Omental fat pad (tissue), 4 donors: Measurements from ENCODE around the gene ARHGAP33. TPM values are rescaled to one million over a fixed set of nuclear protein-coding genes. Genes with fewer than 3 reads are reported as not detected.

ENCODE experiments used
- ATAC-seq: fragments of 150-250 bp; one replicate; pipeline ENCODE4 v1.9.1; 2016; ENCODE audit warnings: mild to moderate bottlenecking, moderate library complexity; ENCODE audit not compliant: low FRiP score
- DNase-seq: peaks from one replicate; pipeline ENCODE4 v3.0.0-alpha.2; 2019; ENCODE audit warnings: low spot score
- CTCF ChIP-seq, 3 donors: fragments of 450-650 bp; IDR thresholded peaks; one replicate each; pipeline ENCODE4 v1.5.1; 2016 to 2017; ENCODE audit warnings: antibody characterized with exemption in 3 of 3, mild to moderate bottlenecking in 3 of 3, moderate library complexity in 2 of 3
- total RNA-seq, 4 donors: library from RNA; depleted of rRNA; stranded (reverse); fragments of >200 nt; gene quantifications; one replicate each; pipeline ENCODE4 v1.1.0, GENCODE V29; 2016

ARHGAP33 gene
- total RNA-seq, 4 donors from 2014 or later: 0.84 to 9.1 (median 2.5) TPM

DNA sequence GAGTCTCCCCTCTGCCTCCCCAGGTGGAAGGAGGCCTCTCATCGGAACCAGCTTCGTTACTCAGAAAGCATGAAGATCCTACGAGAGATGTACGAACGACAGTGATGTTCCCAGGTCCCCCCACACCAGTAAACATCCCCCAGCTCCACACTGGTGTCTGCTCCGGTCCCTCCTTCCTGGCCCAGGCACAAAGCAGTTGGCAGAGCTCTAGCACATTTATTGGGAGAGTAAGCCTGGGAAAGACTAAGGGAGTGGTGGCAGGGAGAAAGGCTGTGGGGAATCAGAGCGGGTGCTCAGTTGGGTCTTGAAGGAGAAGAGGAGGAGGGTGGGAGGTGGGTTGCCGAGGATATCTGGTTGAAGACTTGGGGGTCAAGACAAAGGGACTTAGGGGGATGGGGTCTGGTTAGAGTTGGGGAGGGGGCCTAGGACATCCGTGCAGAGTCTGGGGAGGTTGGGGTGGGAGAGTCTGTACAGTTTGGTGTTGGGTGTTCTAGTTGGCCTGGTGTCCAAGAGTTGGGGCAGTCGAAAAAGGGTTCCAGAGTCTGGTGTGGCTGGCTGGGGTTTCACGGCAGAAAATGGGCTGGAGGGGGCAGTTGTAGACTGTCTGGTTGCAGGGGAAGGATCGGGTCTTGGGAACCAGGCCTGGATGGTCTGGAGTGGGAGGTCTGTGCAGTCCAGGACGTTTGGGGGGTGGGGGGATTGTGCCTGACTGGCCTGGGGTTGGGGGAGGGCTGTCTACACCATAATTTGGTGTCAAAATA, 20.8 kb upstream of the ARHGAP33 start:
- ATAC-seq (no peak), DNase-seq (no peak)
- no peak for TF ChIP-seq CTCF (IDR thresholded peaks at IDR 0.05)

- DNase-seq (no peak), ATAC-seq (no peak)
- TF ChIP-seq CTCF (IDR thresholded peaks at IDR 0.05): no peak
Observed at GRCh38 chr19:35755131-35755549, 20.2 kb upstream of the ARHGAP33 start.

- ATAC-seq: peak; percentile 33
- peak; percentile 36 for DNase-seq
- TF ChIP-seq CTCF (IDR thresholded peaks at IDR 0.05): no peak
Observed at GRCh38 chr19:35755550-35756376, 19.6 kb upstream of the ARHGAP33 start.

DNA sequence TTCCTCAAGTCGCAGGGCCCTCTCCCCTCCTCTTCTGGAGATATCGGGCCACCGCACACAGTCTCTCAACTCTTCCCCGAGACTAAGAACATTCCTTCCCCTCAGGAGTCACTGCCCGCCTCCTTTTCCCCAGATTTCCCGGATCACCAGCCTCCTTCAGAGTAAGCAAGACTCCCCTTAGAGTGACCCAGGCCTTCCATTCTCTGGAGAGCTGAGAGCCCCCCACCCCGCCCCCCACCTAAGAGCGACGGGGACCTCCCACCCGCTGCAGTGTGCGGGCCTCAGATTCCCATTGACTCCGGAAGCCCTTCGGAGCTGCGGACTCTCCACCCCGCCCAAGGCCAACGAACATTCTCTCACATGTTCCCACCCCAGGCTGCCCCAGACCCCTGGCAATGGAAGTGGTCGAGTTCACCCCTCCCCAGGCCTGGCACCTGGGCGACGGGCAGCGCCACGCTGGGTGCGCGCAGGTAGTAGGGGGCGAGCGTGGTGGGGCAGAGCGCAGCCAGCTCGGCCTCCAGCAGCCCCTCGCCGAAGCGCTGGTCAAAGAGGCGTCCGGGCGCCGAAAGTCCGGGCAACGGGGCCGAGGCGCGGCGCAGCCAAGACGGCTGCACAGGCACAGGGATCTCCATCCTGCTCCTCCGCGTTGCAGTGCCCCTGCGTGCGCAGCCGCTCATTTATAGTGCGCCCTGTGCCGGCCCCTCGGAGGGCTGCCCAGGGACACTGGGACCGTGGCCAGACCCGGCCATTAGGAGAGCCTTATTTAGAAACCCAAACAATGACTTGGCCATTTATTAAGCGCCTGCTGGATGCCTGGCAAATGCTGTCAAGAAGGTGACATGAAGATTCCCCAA, 18.8 kb upstream of the ARHGAP33 start, which contains the start of gene HSPB6:
TSS of gene HSPB6 (minus strand) at position 653 of the 854 bp plus-strand sequence. CDS start at position 632, 21 bp downstream.
- DNase-seq: no peak
- no peak for ATAC-seq
- TF ChIP-seq CTCF (IDR thresholded peaks at IDR 0.05): no peak

DNA sequence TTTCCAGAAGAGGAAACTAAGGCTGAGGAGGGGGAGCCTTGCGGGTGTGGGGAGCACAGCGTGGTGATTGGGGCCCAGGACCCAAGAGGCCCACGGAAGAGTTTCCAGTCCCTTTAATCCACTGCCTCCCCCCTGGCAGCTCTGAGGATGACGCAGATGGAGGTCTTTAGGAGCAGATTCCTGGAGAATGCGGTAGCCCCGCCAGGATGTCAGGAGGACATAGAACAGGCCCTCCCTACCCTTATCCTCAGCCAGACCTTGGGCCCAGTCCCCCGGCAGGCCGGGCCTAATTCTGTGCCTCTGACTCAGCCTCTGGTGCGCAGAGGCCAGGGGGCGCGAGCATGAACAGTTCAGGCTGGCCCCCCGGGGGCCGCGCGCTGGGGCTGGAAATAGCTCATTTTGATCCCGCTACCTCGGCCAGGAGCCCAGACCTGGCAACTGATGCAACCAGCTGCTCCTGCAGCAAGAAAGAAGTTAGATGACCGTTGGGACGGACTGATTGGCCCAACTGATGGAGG, 18.1 kb upstream of the ARHGAP33 start:
- TF ChIP-seq CTCF (IDR thresholded peaks at IDR 0.05): no peak
- ATAC-seq (peak; percentile 79), DNase-seq (peak; percentile 53)
